Stimulated activated CD4-positive, alpha-beta T cell treated with anti-CD3 and anti-CD28 coated beads, Interleukin-15, amount 100 ng/mL, for 24 hours (primary cell): ENCODE data around the gene C1orf210.

Experiments used
- DNase-seq: peaks from one replicate; pipeline ENCODE4 v3.0.0-alpha.2; 2020

C1orf210 gene

GRCh38 chr1:43272576-43273571 lies 12.5 kb downstream of the C1orf210 start:
- no peak for DNase-seq

GRCh38 chr1:43272161-43272560 lies 13.2 kb downstream of the C1orf210 start:
- DNase-seq, result no peak

- no peak for DNase-seq
Measured at GRCh38 chr1:43271186-43272118, 13.9 kb downstream of the C1orf210 start.

- peak; percentile 25 for DNase-seq
Measured at GRCh38 chr1:43270421-43271095, 14.8 kb downstream of the C1orf210 start.

- DNase-seq, result no peak
Measured at GRCh38 chr1:43269627-43270375, 15.6 kb downstream of the C1orf210 start, which contains the start of gene TMEM125. TMEM125 (plus strand) TSS chr1:43269983; CDS start chr1:43272723, 2,740 bp downstream.

GRCh38 chr1:43267818-43268425 lies 17.5 kb downstream of the C1orf210 start:
- no peak for DNase-seq

GRCh38 chr1:43267291-43267805 lies 18.0 kb downstream of the C1orf210 start:
- DNase-seq, result no peak

GRCh38 chr1:43266881-43267280 lies 18.5 kb downstream of the C1orf210 start:
- DNase-seq, result no peak

GRCh38 chr1:43265431-43265830 lies 19.9 kb downstream of the C1orf210 start:
- DNase-seq, result no peak

GRCh38 chr1:43258370-43258769 lies 27.0 kb downstream of the C1orf210 start:
- no peak for DNase-seq

- no peak for DNase-seq
Measured at GRCh38 chr1:43256675-43257570, 28.5 kb downstream of the C1orf210 start.

GRCh38 chr1:43255438-43256210 lies 29.8 kb downstream of the C1orf210 start:
- DNase-seq, result no peak

GRCh38 chr1:43253876-43254275 lies 31.5 kb downstream of the C1orf210 start:
- no peak for DNase-seq

- DNase-seq, result no peak
Measured at GRCh38 chr1:43253173-43253572, 32.2 kb downstream of the C1orf210 start.

GRCh38 chr1:43252225-43252624 lies 33.2 kb downstream of the C1orf210 start:
- DNase-seq, result no peak

- no peak for DNase-seq
Measured at GRCh38 chr1:43251024-43251423, 34.4 kb downstream of the C1orf210 start.

GRCh38 chr1:43250351-43250761 lies 35.0 kb downstream of the C1orf210 start:
- no peak for DNase-seq

- no peak for DNase-seq
Measured at GRCh38 chr1:43247256-43247921, 38.0 kb downstream of the C1orf210 start.
